Upper lobe of left lung (tissue), 6 donors: ENCODE measurements around the gene KANTR. TPM values are rescaled to one million over a fixed set of nuclear protein-coding genes. Genes with fewer than 3 reads are reported as not detected.

Experiments
- ATAC-seq, 2 donors: fragments of 200-7000 bp; cut with Tn5 transposase; one replicate each; pipeline ENCODE4 v1.9.1; 2022; ENCODE audit warnings: mild to moderate bottlenecking in 2 of 2, moderate library complexity in 2 of 2; ENCODE audit not compliant: low FRiP score in 2 of 2
- DNase-seq, 2 donors: peaks; one replicate each; pipeline ENCODE4 v3.0.0-alpha.2; 2019 to 2020
- H3K27ac ChIP-seq, 4 donors: fragments of 200-600 bp; sonication (generic); one replicate each; pipeline ENCODE4 v1.5.1; 2016 to 2019
- H3K27me3 ChIP-seq, 4 donors: fragments of 200-600 bp; sonication (generic); one replicate each; pipeline ENCODE4 v1.5.1; 2017 to 2019
- H3K36me3 ChIP-seq, 4 donors: fragments of 200-600 bp; sonication (generic); one replicate each; pipeline ENCODE4 v1.5.1; 2016 to 2019
- H3K4me1 ChIP-seq, 4 donors: fragments of 200-600 bp; sonication (generic); one replicate each; pipeline ENCODE4 v1.5.1; 2018 to 2019
- H3K4me3 ChIP-seq, 4 donors: fragments of 200-600 bp; sonication (generic); one replicate each; pipeline ENCODE4 v1.5.1; 2017 to 2019; ENCODE audit warnings: mild to moderate bottlenecking in 2 of 4, moderate library complexity in 1 of 4
- H3K9me3 ChIP-seq, 4 donors: fragments of 200-600 bp; sonication (generic); one replicate each; pipeline ENCODE4 v1.5.1; 2018 to 2019
- CTCF ChIP-seq, 6 experiments: fragments of 450-650 bp in 4 of 6; fragments of 200-600 bp in 2 of 6; sonication (generic) in 2 of 6; IDR thresholded peaks; one replicate each; pipeline ENCODE4 v1.5.1; 2016 to 2019; ENCODE audit warnings: antibody characterized with exemption in 6 of 6
- EP300 ChIP-seq, 4 donors: sonication (generic); formaldehyde crosslinking; IDR thresholded peaks; one replicate each; pipeline ENCODE4 v1.5.1; 2017; ENCODE audit warnings: antibody characterized with exemption in 4 of 4, control low read depth in 2 of 4
- POLR2A ChIP-seq, 4 donors: fragments of 450-650 bp; IDR thresholded peaks; one replicate each; pipeline ENCODE4 v1.5.1; 2016 to 2017; ENCODE audit warnings: antibody characterized with exemption in 4 of 4, mild to moderate bottlenecking in 2 of 4
- POLR2AphosphoS5 ChIP-seq, 2 donors: sonication (generic); formaldehyde crosslinking; IDR thresholded peaks; one replicate each; pipeline ENCODE4 v1.5.1; 2017; ENCODE audit warnings: antibody characterized with exemption in 2 of 2
- WGBS, 2 donors: methylation state at CpG; one replicate each; pipeline ENCODE4 v1.1.5; 2017 to 2018; 5-methylcytosine and 5-hydroxymethylcytosine counted together
- total RNA-seq, 6 donors: library from RNA; depleted of rRNA in 4 of 6; stranded (reverse); fragments of >200 nt in 4 of 6; gene quantifications; one replicate each; pipeline versions ENCODE4 v1.1.0 to v1.2.1, GENCODE V29; 2016 to 2021
- donor health status: DM: no; HTN: no; CAD: no; lungs with moderate emphysema.
- donor health status: DM: no; HTN: yes; CAD: no; lungs with severe emphysema.

The KANTR gene, protein sequence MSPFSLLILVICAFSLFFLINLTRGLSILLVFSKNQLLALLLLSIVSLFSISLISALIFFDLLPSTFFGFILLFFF
- 10 to 100 TPM in 4 of 6 donors, 1 to 10 TPM in 2; 7.6 to 68.1 (median 14.9) TPM for total RNA-seq

DNA sequence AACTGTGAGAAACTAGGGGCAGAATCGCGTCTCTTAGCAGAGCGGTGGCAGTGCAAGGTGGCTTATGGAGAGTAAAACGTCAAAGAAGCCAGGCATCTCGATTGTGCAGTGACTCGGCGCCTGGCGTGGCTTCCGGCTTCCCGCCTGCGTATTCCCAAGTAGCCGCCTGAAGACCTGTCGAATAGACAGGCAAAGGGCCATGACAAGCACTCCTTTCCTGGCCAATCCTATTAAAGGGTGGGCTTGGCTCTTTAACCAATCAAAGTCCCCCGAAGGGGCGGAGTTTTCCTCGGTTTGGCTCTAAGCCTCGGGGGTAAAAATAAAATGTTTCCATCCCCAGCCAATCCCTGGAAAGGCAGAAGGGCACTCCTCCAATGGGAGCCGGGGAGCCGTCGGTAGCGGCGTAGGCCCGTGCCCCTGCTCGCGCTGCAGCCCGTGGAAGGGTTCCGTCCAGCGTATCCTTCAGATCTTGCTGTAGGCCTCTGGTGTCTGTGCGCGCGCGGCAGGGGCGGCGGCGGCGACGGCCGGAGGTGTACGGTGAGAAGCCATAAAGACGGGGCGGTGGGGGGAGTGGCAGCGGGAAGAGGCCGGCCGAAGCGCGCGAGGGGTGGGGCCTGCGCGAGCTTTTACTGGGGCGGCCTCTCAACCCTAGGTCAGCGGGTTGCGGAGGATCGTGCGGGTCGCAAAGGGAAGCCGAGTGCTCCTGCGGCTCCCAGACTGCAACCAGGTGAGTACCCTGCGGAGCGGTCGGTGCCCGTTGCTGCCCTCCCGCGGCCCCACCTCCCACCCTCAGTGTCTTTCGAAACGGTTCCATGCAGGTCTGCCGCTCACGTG lies at the start of gene KANTR:
Gene KANTR, plus strand, starts transcription at position 395 of the 834 bp plus-strand sequence. CDS start 30,131 bp downstream, outside the sequence.
- Histone ChIP-seq H3K27me3 (no peaks in the 10 kb centered on the region), H3K36me3 (no peaks in the 10 kb centered on the region), H3K9me3 (no peaks in the 10 kb centered on the region), H3K27ac (peak within 1 kb of the TSS; percentile 86 to 89 (median 87)), H3K4me3 (peak within 1 kb of the TSS; percentile 56 to 84 (median 65)), H3K4me1 (peaks cover 0 to 4% (median 0%) of the 10 kb centered on the region in 4 donors)
- WGBS, 2 donors, result 0 to 36% methylated on average over 5 to 67 of the region's 67 CpGs
- ATAC-seq (peak; percentile 93 to 94), DNase-seq (peak; percentile 88 to 94)
- TF ChIP-seq CTCF (IDR thresholded peaks at IDR 0.05) (no peak), EP300 (IDR thresholded peaks at IDR 0.05) (no peak), POLR2AphosphoS5 (IDR thresholded peaks at IDR 0.05) (peak; percentile 61 to 79), POLR2A (IDR thresholded peaks at IDR 0.05) (peak in 3 of 4 donors; percentile 50 to 68 (median 64))

GRCh38 chrX:53044995-53045394 lies 48.9 kb upstream of the KANTR start:
- no peaks in the 10 kb centered on the region for H3K9me3 ChIP-seq
- no peak overlapping the region for H3K4me3 ChIP-seq
- no peaks in the 10 kb centered on the region for H3K4me1 ChIP-seq
- no peak for TF ChIP-seq CTCF (IDR thresholded peaks at IDR 0.05)
- no peak for TF ChIP-seq POLR2AphosphoS5 (IDR thresholded peaks at IDR 0.05)
- no peak for TF ChIP-seq POLR2A (IDR thresholded peaks at IDR 0.05)
- TF ChIP-seq EP300 (IDR thresholded peaks at IDR 0.05), result no peak
- no peak for ATAC-seq
- DNase-seq, result peak in 1 of 2 donors; percentile 43
- WGBS, 2 donors, result 47 to 79% methylated on average over 5 of the region's 5 CpGs
- H3K27me3 ChIP-seq, result no peaks in the 10 kb centered on the region
- no peak overlapping the region for H3K27ac ChIP-seq
- H3K36me3 ChIP-seq, result no peaks in the 10 kb centered on the region

DNA sequence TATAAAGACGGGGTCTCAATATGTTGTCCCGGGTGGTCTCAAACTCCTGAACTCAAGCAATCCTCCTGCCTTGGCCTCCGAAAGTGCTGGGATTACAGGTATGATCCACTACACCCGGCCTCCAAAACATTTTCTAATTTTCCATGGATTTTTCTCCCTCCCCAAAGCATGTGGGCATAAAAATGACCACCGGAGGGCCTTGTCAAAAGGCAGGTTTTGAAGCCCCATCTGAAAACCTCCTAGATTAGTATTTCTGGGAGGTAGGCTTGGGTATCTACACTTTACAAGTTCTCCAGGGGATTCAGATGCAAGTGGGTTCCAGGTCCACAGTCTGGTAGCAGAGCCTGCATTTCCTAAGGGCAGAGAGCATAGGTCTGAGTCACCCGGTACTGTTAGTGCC lies 46.7 kb upstream of the KANTR start:
- Histone ChIP-seq H3K4me1 (no peaks in the 10 kb centered on the region), H3K4me3 (no peak overlapping the region), H3K27ac (no peak overlapping the region), H3K36me3 (no peaks in the 10 kb centered on the region), H3K9me3 (no peaks in the 10 kb centered on the region), H3K27me3 (no peaks in the 10 kb centered on the region)
- 84 to 86% methylated on average over 3 to 6 of the region's 6 CpGs for WGBS, 2 donors
- DNase-seq (no peak), ATAC-seq (no peak)
- TF ChIP-seq POLR2A (IDR thresholded peaks at IDR 0.05) (no peak), POLR2AphosphoS5 (IDR thresholded peaks at IDR 0.05) (no peak), EP300 (IDR thresholded peaks at IDR 0.05) (no peak), CTCF (IDR thresholded peaks at IDR 0.05) (no peak)

DNA sequence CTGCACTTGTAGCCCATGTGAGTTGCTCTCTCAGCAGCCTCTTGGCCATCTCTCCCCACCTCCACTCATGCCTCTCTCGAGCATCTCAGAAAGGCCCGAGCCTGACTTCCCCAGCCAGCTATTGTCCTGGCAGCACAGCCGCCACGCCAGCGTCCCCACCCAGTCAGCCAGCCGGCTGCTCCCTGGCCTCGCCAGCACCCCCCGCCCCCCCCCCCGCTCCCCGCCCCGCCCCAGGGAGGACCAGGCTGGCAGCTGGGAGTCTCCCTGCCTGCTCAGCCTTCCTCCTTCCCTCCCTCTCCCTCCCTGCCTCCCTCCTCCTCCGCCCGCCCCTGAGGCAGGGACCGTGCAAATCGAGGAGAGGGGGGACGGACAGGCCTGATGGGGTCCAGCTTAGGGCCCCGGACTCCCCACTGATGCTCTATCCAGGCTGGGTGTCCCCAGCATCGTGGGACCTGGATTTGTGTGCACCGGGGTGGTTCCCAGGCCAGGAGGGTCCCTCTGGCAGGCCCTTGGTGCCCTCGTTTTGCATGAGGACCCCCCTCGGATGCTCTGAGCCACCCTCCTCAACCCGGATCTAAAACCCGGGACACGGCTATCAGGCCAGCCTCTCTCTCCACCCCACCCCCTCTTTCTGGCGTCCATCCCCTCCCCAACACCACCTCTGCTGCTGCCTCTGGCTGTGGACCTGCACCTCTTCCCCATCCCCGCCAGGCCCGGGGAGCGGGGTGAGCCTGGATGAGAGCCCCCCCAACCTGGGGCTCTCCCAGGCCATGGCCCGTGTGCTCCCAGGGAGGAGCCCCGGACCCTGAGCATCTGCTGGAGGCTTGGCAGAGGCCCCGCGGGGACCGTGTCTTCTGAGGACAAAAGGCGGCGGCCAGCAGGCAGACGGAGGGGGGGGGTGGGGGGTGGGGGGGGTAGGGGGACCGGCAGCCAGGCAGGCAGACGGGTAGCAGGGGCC lies 45.5 kb upstream of the KANTR start, which contains the start of gene GPR173:
Gene GPR173, plus strand, starts transcription at position 621 of the 958 bp plus-strand sequence. CDS start 27,833 bp downstream, outside the sequence.
- ATAC-seq, result peak; percentile 51 to 93
- Histone ChIP-seq H3K27me3 (no peaks in the 10 kb centered on the region), H3K9me3 (no peaks in the 10 kb centered on the region), H3K4me1 (no peaks in the 10 kb centered on the region), H3K27ac (peak within 1 kb of the TSS in 2 of 4 donors; percentile 15 to 41), H3K4me3 (peak within 1 kb of the TSS in 3 of 4 donors; percentile 38 to 49 (median 42)), H3K36me3 (no peaks in the 10 kb centered on the region)
- peak; percentile 56 to 71 for DNase-seq
- TF ChIP-seq CTCF (IDR thresholded peaks at IDR 0.05), result no peak
- no peak for TF ChIP-seq POLR2A (IDR thresholded peaks at IDR 0.05)
- TF ChIP-seq EP300 (IDR thresholded peaks at IDR 0.05), result no peak
- TF ChIP-seq POLR2AphosphoS5 (IDR thresholded peaks at IDR 0.05), result no peak
- WGBS, 2 donors, result 3 to 41% methylated on average over 11 to 25 of the region's 38 CpGs
